NAMALWA (cell line): Measurements from ENCODE around the gene INPP5J.

Experiments
- DNase-seq: peaks from one replicate; pipeline ENCODE4 v3.0.0-alpha.2; 2015; ENCODE audit warnings: low spot score

INPP5J gene

GRCh38 chr22:31124811-31125465 lies 2.2 kb downstream of the INPP5J start:
- DNase-seq, result no peak

DNA sequence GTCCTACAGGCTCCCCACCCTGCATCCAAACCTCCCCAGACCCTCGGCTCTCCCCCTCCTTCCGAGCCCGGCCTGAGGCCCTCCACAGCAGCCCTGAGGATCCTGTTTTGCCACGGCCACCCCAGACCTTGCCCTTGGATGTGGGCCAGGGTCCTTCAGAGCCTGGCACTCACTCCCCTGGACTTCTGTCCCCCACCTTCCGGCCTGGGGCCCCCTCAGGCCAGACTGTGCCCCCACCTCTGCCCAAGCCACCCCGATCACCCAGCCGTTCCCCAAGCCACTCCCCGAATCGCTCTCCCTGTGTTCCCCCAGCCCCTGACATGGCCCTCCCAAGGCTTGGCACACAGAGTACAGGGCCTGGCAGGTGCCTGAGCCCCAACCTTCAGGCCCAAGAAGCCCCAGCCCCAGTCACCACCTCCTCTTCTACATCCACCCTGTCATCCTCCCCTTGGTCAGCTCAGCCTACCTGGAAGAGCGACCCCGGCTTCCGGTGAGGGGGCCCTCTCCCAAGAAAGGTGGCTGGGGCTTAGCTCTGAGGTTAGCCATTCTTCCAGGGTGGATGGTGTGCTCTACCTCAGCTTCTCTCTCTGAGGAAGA lies 2.9 kb downstream of the INPP5J start:
- DNase-seq, result no peak

DNA sequence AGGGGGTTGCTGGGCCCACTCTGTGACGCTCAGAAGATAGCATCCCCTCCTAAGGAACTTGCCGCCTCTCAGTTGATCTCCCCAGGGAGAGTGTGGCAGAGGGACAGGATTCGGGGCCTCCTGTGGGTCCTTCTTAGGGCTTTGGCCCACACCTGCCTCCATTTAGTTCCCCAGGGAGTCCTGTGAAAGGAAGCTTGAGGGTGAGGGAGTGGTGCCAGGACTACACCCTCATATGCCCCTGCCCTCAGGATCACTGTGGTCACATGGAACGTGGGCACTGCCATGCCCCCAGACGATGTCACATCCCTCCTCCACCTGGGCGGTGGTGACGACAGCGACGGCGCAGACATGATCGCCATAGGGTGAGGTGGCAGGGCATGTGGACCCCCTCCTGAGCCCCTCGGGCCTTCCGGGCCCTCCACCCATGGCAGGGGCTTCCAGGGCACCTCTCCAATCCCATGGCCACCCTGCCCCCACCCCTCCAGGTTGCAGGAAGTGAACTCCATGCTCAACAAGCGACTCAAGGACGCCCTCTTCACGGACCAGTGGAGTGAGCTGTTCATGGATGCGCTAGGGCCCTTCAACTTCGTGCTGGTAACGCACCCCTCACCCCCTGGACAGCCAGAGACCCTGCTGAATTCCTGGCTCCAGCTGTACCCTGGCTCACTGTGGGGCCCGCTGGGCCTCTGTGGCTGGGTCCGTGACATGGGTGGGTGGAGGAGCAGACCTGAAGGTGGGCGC lies 3.5 kb downstream of the INPP5J start:
- DNase-seq, result no peak

DNA sequence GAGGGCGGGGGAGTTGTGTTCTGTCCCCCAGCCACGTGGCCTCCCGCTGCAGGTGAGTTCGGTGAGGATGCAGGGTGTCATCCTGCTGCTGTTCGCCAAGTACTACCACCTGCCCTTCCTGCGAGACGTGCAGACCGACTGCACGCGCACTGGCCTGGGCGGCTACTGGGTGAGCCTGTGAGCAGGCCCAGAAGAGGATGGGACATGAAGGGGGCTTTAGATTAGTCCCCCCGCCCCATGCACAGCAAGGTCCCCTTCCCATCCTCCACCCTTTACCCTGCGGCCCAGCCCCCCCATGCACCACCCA lies 4.1 kb downstream of the INPP5J start:
- no peak for DNase-seq

DNA sequence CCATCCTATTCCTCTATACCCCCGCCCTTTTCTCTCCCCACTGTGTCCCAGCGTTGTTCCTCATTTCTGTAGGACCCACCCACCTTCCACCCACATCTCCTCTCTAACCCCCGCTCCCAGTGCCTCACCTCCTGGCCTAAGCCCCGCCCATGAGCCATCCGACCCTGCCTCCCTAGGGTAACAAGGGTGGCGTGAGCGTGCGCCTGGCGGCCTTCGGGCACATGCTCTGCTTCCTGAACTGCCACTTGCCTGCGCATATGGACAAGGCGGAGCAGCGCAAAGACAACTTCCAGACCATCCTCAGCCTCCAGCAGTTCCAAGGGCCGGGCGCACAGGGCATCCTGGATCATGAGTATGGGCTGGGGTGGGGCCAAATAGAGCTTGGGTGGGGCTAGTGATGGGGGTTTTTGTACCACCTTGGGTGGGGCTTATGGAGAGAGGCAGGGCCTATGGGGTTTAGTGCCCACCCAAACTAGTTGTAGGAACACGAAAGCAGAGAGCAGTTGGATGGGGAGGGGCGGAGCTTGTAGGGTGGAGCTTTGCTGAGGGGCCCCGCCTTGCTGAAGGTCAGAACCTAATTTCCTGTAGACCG lies 4.5 kb downstream of the INPP5J start:
- peak; percentile 86 for DNase-seq

- no peak for DNase-seq
Measured at GRCh38 chr22:31128156-31128555, 5.4 kb downstream of the INPP5J start.

- DNase-seq, result no peak
Measured at GRCh38 chr22:31130873-31131272, 8.1 kb downstream of the INPP5J start.

DNA sequence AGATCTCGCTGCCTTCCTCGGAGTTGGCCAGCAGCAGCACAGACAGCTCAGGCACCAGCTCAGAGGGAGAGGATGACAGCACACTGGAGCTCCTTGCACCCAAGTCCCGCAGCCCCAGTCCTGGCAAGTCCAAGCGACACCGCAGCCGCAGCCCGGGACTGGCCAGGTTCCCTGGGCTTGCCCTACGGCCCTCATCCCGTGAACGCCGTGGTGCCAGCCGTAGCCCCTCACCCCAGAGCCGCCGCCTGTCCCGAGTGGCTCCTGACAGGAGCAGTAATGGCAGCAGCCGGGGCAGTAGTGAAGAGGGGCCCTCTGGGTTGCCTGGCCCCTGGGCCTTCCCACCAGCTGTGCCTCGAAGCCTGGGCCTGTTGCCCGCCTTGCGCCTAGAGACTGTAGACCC lies 11.1 kb downstream of the INPP5J start:
- no peak for DNase-seq

GRCh38 chr22:31134688-31135087 lies 11.9 kb downstream of the INPP5J start:
- DNase-seq, result no peak

GRCh38 chr22:31135706-31136105 lies 12.9 kb downstream of the INPP5J start:
- no peak for DNase-seq

DNA sequence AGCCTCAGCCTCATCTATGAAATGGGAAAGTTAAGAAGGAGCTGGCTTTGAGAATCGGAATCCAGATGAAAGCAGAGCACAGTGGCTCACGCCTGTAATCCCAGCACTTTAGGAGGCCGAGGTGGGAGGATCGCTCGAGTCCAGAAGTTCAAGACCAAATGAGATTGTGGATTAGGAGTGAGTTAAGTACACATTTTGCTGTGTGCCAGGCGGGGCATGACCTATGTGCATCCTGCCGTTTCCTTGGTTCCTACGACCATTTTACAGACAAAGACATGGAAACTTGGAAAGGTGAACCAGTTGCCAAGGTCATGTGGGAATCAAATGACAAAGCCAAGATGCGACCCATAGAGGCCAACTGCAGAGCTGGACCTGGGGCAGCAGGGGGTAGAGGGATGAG lies 13.4 kb downstream of the INPP5J start:
- DNase-seq, result no peak

- DNase-seq, result no peak
Measured at GRCh38 chr22:31136711-31137110, 13.9 kb downstream of the INPP5J start.

DNA sequence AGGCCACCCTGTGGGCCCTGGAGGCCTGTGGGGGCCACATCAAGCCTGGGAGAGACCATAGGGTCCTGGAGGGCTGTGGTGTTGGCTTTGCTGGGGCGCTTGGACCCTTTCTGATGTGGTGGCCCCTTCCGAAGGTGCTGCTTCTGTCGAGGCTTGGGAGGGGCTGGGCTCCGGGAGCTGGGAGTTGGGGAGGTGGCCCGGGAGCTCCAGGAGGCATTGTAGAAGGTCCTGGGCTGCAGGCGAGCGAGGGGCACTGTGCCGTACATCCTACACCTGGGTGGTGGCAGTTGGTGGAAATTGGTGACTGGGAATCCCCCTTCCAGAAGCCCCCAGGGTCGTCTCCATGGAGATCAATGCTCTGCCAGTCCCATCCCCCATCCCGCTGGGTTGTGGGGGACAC lies 15.0 kb downstream of the INPP5J start:
- DNase-seq, result no peak

DNA sequence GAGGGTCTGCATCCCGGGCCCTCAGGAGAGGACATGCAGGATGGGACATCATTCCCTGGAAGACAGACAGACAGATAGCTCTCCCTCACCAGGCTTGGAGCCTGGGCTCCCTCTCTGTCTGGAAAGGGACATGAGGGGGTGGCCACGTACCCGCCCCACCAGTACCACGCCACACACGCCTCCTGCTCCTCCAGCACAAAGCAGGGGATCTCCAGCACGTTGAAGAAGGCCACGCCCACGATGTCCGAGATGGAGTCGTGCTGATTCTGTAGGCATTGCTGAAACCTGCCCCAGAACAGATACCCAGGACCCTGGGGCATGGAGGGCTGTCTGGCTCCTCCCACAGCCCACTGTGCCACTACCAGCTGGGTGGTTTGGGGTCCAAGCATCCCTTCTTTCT lies 15.4 kb downstream of the INPP5J start:
- DNase-seq, result no peak

DNA sequence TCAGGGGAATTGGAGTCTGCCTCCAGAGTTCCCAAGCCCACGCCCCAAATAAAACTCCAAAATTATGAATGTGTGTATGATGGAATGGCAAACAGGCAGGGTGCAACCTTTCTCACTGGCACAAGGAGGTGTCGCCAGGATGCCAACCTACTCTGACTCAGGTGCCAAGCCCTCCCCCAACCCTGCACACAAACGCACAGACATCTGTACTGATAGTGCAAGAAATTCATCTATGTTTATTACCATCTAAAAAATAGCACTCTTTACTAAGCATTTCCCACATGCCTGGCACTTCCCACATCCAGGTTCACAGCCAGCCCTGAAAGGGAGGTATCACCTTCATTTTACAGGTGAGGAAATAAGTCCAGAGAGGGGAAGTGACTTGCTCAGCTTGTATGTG lies 16.3 kb downstream of the INPP5J start:
- DNase-seq, result no peak

DNA sequence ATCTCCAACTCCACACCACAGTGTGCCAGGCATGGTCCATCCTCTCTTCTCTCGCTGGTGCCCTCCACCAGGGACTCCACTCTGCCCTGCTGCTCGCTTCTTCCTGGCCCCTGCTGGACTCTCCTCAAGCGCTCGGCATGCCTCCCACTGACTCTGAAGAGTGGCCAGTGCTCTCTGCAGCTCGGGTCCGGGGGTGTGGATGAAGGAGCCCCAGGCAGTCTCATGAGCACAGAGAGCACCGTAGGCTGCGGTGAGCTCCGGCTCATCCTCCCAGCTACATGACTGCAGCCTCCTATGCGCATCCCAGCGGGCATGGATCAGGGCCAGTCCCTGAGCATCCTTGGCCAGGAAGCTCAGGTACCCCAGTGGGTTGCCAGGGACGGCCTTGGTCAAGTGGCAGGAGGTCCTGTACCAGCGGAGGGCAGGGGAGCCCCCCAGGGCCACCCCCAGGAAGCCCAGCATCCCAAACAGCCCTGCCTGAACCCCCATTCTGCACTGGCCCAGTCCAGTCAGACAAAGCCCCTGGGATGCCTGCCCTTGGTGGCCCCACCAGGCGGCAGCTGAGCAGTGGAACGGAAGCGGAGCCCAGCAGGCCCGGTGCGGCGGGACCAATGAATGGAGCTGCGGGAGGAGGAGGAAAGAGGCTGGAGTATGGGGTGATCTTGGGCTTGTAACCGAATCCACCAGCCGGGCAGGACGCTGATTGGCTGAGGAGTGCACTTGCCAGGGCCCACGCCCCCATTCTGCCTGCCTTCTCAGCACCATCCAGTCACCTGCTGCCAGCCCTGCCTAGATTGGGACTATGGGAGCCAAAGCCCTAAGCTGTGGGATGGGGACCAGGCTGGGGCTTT lies 17.3 kb downstream of the INPP5J start, which contains the start of gene PLA2G3:
TSS of gene PLA2G3 (minus strand) at position 643 of the 851 bp plus-strand sequence. CDS start at position 489, 154 bp downstream.
- no peak for DNase-seq

GRCh38 chr22:31140746-31141145 lies 18.0 kb downstream of the INPP5J start:
- DNase-seq, result no peak

DNA sequence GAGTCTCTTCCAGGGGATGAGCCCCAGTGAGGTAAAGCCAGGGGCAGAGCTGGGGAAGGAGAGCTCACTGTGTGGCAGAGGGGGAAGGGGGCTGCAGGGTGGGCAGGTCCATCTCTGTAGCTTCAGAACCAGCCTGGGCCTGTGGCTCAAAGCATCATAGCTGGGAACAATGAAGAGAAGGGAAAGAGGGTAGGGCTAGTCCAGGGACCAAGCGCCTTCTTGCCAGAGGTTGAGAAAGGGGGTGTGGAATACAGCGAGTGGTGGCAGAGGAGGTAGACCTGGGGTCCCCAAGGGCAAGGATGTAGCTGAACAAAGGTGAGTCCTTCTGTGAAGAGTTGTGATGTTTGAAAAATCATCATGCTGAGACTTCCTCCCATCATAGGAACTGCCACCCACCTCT lies 18.8 kb downstream of the INPP5J start:
- no peak for DNase-seq

DNA sequence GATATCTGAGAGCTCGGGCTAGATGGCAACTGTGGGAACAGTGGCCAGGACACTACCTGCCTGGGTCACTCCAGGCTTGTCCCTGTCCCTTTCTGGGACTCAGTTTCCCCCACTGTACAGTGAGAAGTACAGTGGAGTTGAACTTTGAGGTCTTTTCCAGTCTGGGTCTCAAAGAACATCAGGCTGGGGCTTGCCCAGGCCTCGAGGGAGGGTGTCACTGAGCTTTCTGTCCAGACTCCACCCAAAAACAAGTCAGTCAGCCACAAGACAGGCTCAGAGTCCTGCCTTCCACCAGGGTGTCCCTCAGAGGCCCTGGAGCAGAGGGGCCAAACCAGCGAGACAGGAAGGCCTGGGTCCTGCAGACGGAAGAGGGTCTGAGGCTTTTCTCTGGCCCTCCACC lies 19.5 kb downstream of the INPP5J start:
- no peak for DNase-seq

- DNase-seq, result no peak
Measured at GRCh38 chr22:31143038-31143437, 20.3 kb downstream of the INPP5J start.

- DNase-seq, result no peak
Measured at GRCh38 chr22:31143537-31143936, 20.8 kb downstream of the INPP5J start.

DNA sequence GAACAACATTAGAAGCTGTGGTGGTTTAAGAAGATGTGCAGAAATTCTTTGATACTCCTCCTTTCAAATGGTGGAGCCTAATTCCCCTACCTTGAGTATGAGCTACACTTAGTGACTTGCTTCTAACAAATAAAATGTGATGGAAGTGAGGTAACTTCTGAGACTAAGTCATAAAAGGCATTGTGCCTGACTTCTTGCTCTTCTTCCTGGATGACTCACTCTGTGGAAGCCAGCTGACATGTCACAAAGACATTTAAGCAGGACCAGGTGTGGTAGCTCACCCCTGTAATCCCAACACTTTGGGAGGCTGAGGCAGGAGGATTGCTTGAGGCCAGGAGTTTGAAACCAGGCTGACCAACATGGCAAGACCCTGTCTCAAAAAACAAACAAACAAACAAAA lies 21.5 kb downstream of the INPP5J start:
- DNase-seq, result no peak
